K562 (cell line): ENCODE results near the gene USP10. TPM values are rescaled to one million over a fixed set of nuclear protein-coding genes. Genes with fewer than 3 reads are reported as not detected.
A peak's percentile ranks its signal among the peaks of the same experiment; 100 is the strongest.

ENCODE experiments used
- ATAC-seq: fragments of 200-7000 bp; cut with Tn5 transposase; 3 replicates; pipeline ENCODE4 v1.9.1; 2020; ENCODE audit warnings: moderate library complexity
- BruUV-seq: library from RNA; stranded (reverse); fragments of 400-500 nt; replicated peaks from 2 replicates; lab custom pipeline; 2021; lab: Mats Ljungman, UMichigan
- CTCF ChIA-PET: fragments of 300-600 bp; formaldehyde crosslinking; extraction: SDS; loops from one replicate; lab custom pipeline; 2021; ENCODE audit warnings: low intra/inter-chr PET ratio; lab: Yijun Ruan, JAX
- POLR2A ChIA-PET: fragments of 300-600, 350-650 bp; sonication (Branson Sonifier 250); formaldehyde crosslinking; extraction: SDS; loops from one replicate; lab custom pipeline; 2021; ENCODE audit warnings: antibody characterized with exemption, inconsistent platforms; lab: Yijun Ruan, JAX
- DNase-seq, 4 experiments: peaks; one replicate each; pipeline versions ENCODE4 v3.0.0 to v3.0.0-alpha.2; 2011 to 2018; ENCODE audit warnings: low spot score in 3 of 4, mixed read lengths in 3 of 4; ENCODE audit errors: extremely low read depth in 1 of 4
- FAIRE-seq: peaks from 2 replicates; lab custom pipeline; 2011; peaks lifted over from hg19 to GRCh38; lab: Jason Lieb, UNC
- H2AFZ ChIP-seq: 2 replicates; pipeline ENCODE4 v1.6.0; 2011; ENCODE audit warnings: low read depth, low read length, control low read depth, inconsistent platforms
- H3K27ac ChIP-seq: fragments of 200-600 bp; 3 replicates; pipeline ENCODE4 v1.8.0; 2011; ENCODE audit warnings: low read depth, mild to moderate bottlenecking, control low read depth, inconsistent platforms, low read length, moderate library complexity, mixed read lengths; ENCODE audit errors: extremely low read depth
- H3K27me3 ChIP-seq, 2 experiments: fragments of 300-600 bp in 1 of 2; 2 replicates in 1 of 2; 3 replicates in 1 of 2; pipeline versions ENCODE4 v1.6.0 to v1.8.0; 2011; ENCODE audit warnings: inconsistent platforms in 2 of 2, low read length in 2 of 2, mild to moderate bottlenecking in 1 of 2, mixed read lengths in 1 of 2, moderate library complexity in 1 of 2; ENCODE audit not compliant: control insufficient read depth in 2 of 2, insufficient read depth in 2 of 2
- H3K36me3 ChIP-seq: fragments of 300-600 bp; 3 replicates; pipeline ENCODE4 v1.8.0; 2011; ENCODE audit warnings: mild to moderate bottlenecking, low read length, inconsistent platforms; ENCODE audit not compliant: control insufficient read depth, insufficient read depth
- H3K4me1 ChIP-seq, 2 experiments: fragments of 200-600 bp in 1 of 2; replicated peaks in 1 of 2; 2 replicates in 1 of 2; 3 replicates in 1 of 2; pipeline versions ENCODE4 v1.5.1 to v1.8.0; 2011; ENCODE audit warnings: inconsistent platforms in 2 of 2, low read length in 2 of 2, mild to moderate bottlenecking in 1 of 2, mixed read lengths in 1 of 2, moderate library complexity in 1 of 2; ENCODE audit not compliant: control insufficient read depth in 2 of 2, insufficient read depth in 2 of 2
- H3K4me2 ChIP-seq: 2 replicates; pipeline ENCODE4 v1.6.1; 2011; ENCODE audit warnings: low read length, control low read depth, inconsistent platforms, mixed read lengths; ENCODE audit not compliant: insufficient read depth
- H3K4me3 ChIP-seq: fragments of 200-600 bp; sonication (generic), shearing (Covaris generic); 2 replicates; pipeline ENCODE4 v1.5.1; 2016; ENCODE audit warnings: control low read depth, inconsistent platforms
- H3K79me2 ChIP-seq: fragments of 200-600 bp; 3 replicates; pipeline ENCODE4 v1.8.0; 2011; ENCODE audit warnings: low read length, inconsistent platforms; ENCODE audit not compliant: control insufficient read depth, insufficient read depth
- H3K9ac ChIP-seq, 2 experiments: 2 replicates each; pipeline versions ENCODE4 v1.6.0 to v1.6.1; 2011; ENCODE audit warnings: low read depth in 2 of 2, low read length in 2 of 2, control low read depth in 1 of 2, inconsistent platforms in 1 of 2, mild to moderate bottlenecking in 1 of 2, mixed read lengths in 1 of 2; ENCODE audit not compliant: insufficient read depth in 1 of 2
- H3K9me1 ChIP-seq: one replicate; pipeline ENCODE4 v1.6.0; 2011; ENCODE audit warnings: inconsistent platforms, mild to moderate bottlenecking, low read length, moderate library complexity; ENCODE audit not compliant: control insufficient read depth, insufficient read depth
- H3K9me3 ChIP-seq: replicated peaks from 2 replicates; pipeline ENCODE4 v1.5.1; 2011; ENCODE audit warnings: low read depth, low read length, inconsistent platforms; ENCODE audit not compliant: control insufficient read depth, insufficient read depth
- H4K20me1 ChIP-seq: replicated peaks from 2 replicates; pipeline ENCODE4 v1.6.1; 2011; ENCODE audit warnings: low read length, inconsistent platforms, mixed read lengths; ENCODE audit not compliant: control insufficient read depth, insufficient read depth
- CHCHD3 ChIP-seq: fragments of 250-450 bp; sonication (Bioruptor Pico); IDR thresholded peaks from 2 replicates; pipeline ENCODE4 v2.1.2; 2022; ENCODE audit warnings: mild to moderate bottlenecking
- DACH1 ChIP-seq: fragments of 450-650 bp; IDR thresholded peaks from 2 replicates; pipeline ENCODE4 v1.6.1; 2018; ENCODE audit not compliant: partially characterized antibody
- ELF4 ChIP-seq: fragments of 450-650 bp; formaldehyde crosslinking; IDR thresholded peaks from 2 replicates; pipeline ENCODE4 v1.4.0; 2022; ENCODE audit warnings: missing genetic modification characterization
- ETV1 ChIP-seq: fragments of 450-650 bp; conservative IDR thresholded peaks from 2 replicates; pipeline ENCODE4 v1.6.1; 2016; ENCODE audit warnings: missing genetic modification characterization, control low read depth, low read depth, missing compliant biosample characterization
- HDAC1 ChIP-seq, 2 experiments: fragments of 450-650 bp; IDR thresholded peaks; 2 replicates each; pipeline ENCODE4 v1.6.1; 2016 to 2017; ENCODE audit warnings: inconsistent platforms in 1 of 2, mild to moderate bottlenecking in 1 of 2, moderate library complexity in 1 of 2
- KDM1A ChIP-seq, 2 experiments: fragments of 450-650 bp; IDR thresholded peaks; 2 replicates each; pipeline ENCODE4 v1.6.1; 2016; ENCODE audit warnings: mild to moderate bottlenecking in 2 of 2
- PHF21A ChIP-seq: fragments of 450-650 bp; IDR thresholded peaks from 2 replicates; pipeline ENCODE4 v1.6.1; 2017; ENCODE audit warnings: low read depth, borderline replicate concordance
- U2AF1 ChIP-seq: fragments of 200-400 bp; formaldehyde crosslinking; optimal IDR thresholded peaks from 2 replicates; pipeline ENCODE3; 2017; ENCODE audit warnings: mild to moderate bottlenecking, low read depth, low read length, moderate library complexity
- XRCC5 ChIP-seq: fragments of 200-400 bp; formaldehyde crosslinking; IDR thresholded peaks from 2 replicates; pipeline ENCODE4 v1.6.1; 2017; ENCODE audit warnings: low read depth, mild to moderate bottlenecking, low read length
- ZFP30 ChIP-seq: fragments of 250-450 bp; sonication (Bioruptor Pico); IDR thresholded peaks from 2 replicates; pipeline ENCODE4 v1.8.0; 2022; ENCODE audit warnings: moderate library complexity, mild to moderate bottlenecking, inconsistent platforms, borderline replicate concordance
- ZNF280A ChIP-seq: fragments of 450-650 bp; IDR thresholded peaks from 2 replicates; pipeline ENCODE4 v1.6.1; 2018; ENCODE audit warnings: mild to moderate bottlenecking, low read depth; ENCODE audit not compliant: partially characterized antibody
- ZNF639 ChIP-seq, 2 experiments: fragments of 200-800 bp in 1 of 2; sonication (Bioruptor generic) in 1 of 2; sonication (generic) in 1 of 2; formaldehyde crosslinking in 1 of 2; IDR thresholded peaks in 1 of 2; conservative IDR thresholded peaks in 1 of 2; 2 replicates each; pipeline versions ENCODE4 v1.5.0 to v1.6.1; 2016 to 2020; ENCODE audit warnings: missing compliant biosample characterization in 1 of 2, missing genetic modification characterization in 1 of 2, missing genetic modification reagents in 1 of 2
- WGBS: fragments of 100-300 bp; shearing (Covaris generic); methylation state at CpG from one replicate; pipeline ENCODE4 v1.1.6; 2016; ENCODE audit warnings: low coverage, mixed read lengths; ENCODE audit not compliant: insufficient coverage; ENCODE audit errors: missing lambda C conversion rate; 5-methylcytosine and 5-hydroxymethylcytosine counted together
- in situ Hi-C: fragments of 300-500 bp; cut with MboI; formaldehyde crosslinking; loops from 4 replicates; pipeline ENCODE4 v1.15.0; 2018; ENCODE audit warnings: inconsistent platforms, mixed read lengths
- intact Hi-C: fragments of 100-400 bp; cut with micrococcal nuclease; formaldehyde crosslinking; loops from 2 replicates; pipeline ENCODE4 v1.14.2; 2022
- polyA plus RNA-seq, 8 experiments: library from polyadenylated mRNA; depleted of rRNA in 4 of 8; stranded (reverse) in 5 of 8; unstranded in 3 of 8; fragments of >200 nt; fragmentation: Nextera tagmentation in 2 of 8; fragmentation: Illumina TruSeq in 1 of 8; extraction: Ambion mirVana in 2 of 8; extraction: Trizol in 1 of 8; gene quantifications; 2 replicates each; pipeline versions ENCODE4 v1.2.1 to v1.2.3, GENCODE V29; 2011 to 2014; ENCODE audit warnings: inconsistent platforms in 1 of 8, missing spikeins in 1 of 8
- total RNA-seq, 7 experiments: library from RNA; depleted of rRNA in 6 of 7; stranded (reverse); fragments of >200 nt in 6 of 7; fragmentation: Illumina TruSeq in 2 of 7; extraction: Trizol in 2 of 7; gene quantifications; 2 replicates each; pipeline versions ENCODE4 v1.2.1 to v1.2.3, GENCODE V29; 2011 to 2021; ENCODE audit warnings: low replicate concordance in 1 of 7
- TF ChIP-seq, protein P1 (sequence below): sonication (generic); formaldehyde crosslinking; IDR thresholded peaks from 2 replicates; pipeline ENCODE4 v1.8.0; 2022; ENCODE audit warnings: mild to moderate bottlenecking, low read depth, missing genetic modification reagents
- TF ChIP-seq, protein P2 (sequence below): fragments of 250-450 bp; sonication (Bioruptor Pico); IDR thresholded peaks from 2 replicates; pipeline ENCODE4 v1.5.0; 2021

The USP10 gene
- total and polyA plus RNA-seq, 9 of the 15 experiments (the other 6 are each of a cell fraction or from before 2014, with no cell fraction given), result 61.7 to 197 (median 116) TPM

- H3K27me3 ChIP-seq, result peaks cover 26 to 28% of the 10 kb centered on the region in 2 experiments
- no peaks in the 10 kb centered on the region for H3K36me3 ChIP-seq
- ChIA-PET CTCF (no interaction called here), POLR2A (interaction anchor here (0.8 to 1.7 kb wide), 4 partner anchors 10 to 37 kb away, joined by 3 to 4 read pairs (median 4); no protein-coding TSS in a partner anchor)
- FAIRE-seq (no peak), DNase-seq (no peak), ATAC-seq (no peak)
- H3K9me1 ChIP-seq, result no peaks in the 10 kb centered on the region
- H3K79me2 ChIP-seq, result no peaks in the 10 kb centered on the region
- no peak overlapping the region for H2AFZ ChIP-seq
- H4K20me1 ChIP-seq, result no peaks in the 10 kb centered on the region
- no peak overlapping the region for H3K9ac ChIP-seq
- H3K27ac ChIP-seq, result no peak overlapping the region
- H3K4me1 ChIP-seq, result no peaks in the 10 kb centered on the region; a peak in 2 of 5 replicates
- 0 out of 2 replicates have a peak, but pooled peaks cover 5% of the 10 kb centered on the region for H3K9me3 ChIP-seq
- no peak overlapping the region for H3K4me3 ChIP-seq
- in situ Hi-C loops, result no loop called here
- H3K4me2 ChIP-seq, result no peak overlapping the region
- BruUV-seq, result no TSS peak
- 8% methylated on average over 15 of the region's 15 CpGs for WGBS
- intact Hi-C loops, result no loop called here
- no peak for TF ChIP-seq ETV1 (tag)
- no peak for TF ChIP-seq XRCC5
- TF ChIP-seq DACH1, result peak; percentile 94
- TF ChIP-seq U2AF1, result no peak
- TF ChIP-seq ZNF639 (CRISPR knock-in tag; conservative IDR thresholded peaks at IDR 0.05 in 1 of 2, IDR thresholded peaks at IDR 0.05 in 1 of 2), result no peak
- TF ChIP-seq HDAC1 (IDR thresholded peaks at IDR 0.05), result no peak
- no peak for TF ChIP-seq ZFP30 (CRISPR knock-in tag)
- 0 out of 4 replicates have a peak, but pooled peaks of 1 of the 2 experiments have one; percentile 7 for TF ChIP-seq KDM1A (IDR thresholded peaks at IDR 0.05)
- TF ChIP-seq CHCHD3 (CRISPR knock-in tag), result no peak
- TF ChIP-seq, protein P1, sequence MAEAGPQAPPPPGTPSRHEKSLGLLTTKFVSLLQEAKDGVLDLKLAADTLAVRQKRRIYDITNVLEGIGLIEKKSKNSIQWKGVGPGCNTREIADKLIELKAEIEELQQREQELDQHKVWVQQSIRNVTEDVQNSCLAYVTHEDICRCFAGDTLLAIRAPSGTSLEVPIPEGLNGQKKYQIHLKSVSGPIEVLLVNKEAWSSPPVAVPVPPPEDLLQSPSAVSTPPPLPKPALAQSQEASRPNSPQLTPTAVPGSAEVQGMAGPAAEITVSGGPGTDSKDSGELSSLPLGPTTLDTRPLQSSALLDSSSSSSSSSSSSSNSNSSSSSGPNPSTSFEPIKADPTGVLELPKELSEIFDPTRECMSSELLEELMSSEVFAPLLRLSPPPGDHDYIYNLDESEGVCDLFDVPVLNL (CRISPR knock-in tag), result no peak
- TF ChIP-seq, protein P2, sequence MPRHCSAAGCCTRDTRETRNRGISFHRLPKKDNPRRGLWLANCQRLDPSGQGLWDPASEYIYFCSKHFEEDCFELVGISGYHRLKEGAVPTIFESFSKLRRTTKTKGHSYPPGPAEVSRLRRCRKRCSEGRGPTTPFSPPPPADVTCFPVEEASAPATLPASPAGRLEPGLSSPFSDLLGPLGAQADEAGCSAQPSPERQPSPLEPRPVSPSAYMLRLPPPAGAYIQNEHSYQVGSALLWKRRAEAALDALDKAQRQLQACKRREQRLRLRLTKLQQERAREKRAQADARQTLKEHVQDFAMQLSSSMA (CRISPR knock-in tag), result no peak
- TF ChIP-seq PHF21A, result no peak
- no peak for TF ChIP-seq ELF4 (CRISPR knock-in tag)
- TF ChIP-seq ZNF280A, result no peak
These were observed 15.9 kb upstream of the USP10 start for GRCh38 chr16:84683691-84684591.
